Gastrocnemius medialis (tissue), 4 donors: ENCODE data around the gene SHLD1. TPM values are rescaled to one million over a fixed set of nuclear protein-coding genes. Genes with fewer than 3 reads are reported as not detected.
A peak's percentile ranks its signal among the peaks of the same experiment; 100 is the strongest.

Experiments used
- ATAC-seq, 2 donors: fragments of 150-250 bp; one replicate each; pipeline ENCODE4 v1.9.1; 2016
- DNase-seq, 2 donors: peaks; one replicate each; pipeline ENCODE4 v3.0.0-alpha.2; 2019
- H3K27ac ChIP-seq, 4 donors: fragments of 200-600 bp; sonication (generic); 1 replicate in 1 of 4; 2 replicates in 3 of 4; pipeline ENCODE4 v1.5.1; 2016 to 2018; ENCODE audit warnings: mild to moderate bottlenecking in 2 of 4, moderate library complexity in 1 of 4
- H3K27me3 ChIP-seq, 3 donors: fragments of 200-600 bp; sonication (generic) in 2 of 3; 1 replicate in 1 of 3; 2 replicates in 2 of 3; pipeline versions ENCODE4 v1.5.1 to v1.6.0; 2016 to 2019; ENCODE audit warnings: mild to moderate bottlenecking in 1 of 3, moderate library complexity in 1 of 3
- H3K36me3 ChIP-seq, 2 donors: fragments of 200-600 bp; sonication (generic) in 1 of 2; one replicate each; pipeline ENCODE4 v1.5.1; 2017 to 2018
- H3K4me1 ChIP-seq, 2 donors: fragments of 200-600 bp; sonication (generic) in 1 of 2; one replicate each; pipeline ENCODE4 v1.5.1; 2016 to 2017; ENCODE audit warnings: mild to moderate bottlenecking in 2 of 2
- H3K4me3 ChIP-seq, 4 donors: fragments of 200-600 bp; sonication (generic) in 3 of 4; 1 replicate in 1 of 4; 2 replicates in 3 of 4; pipeline ENCODE4 v1.5.1; 2016 to 2019; ENCODE audit warnings: mild to moderate bottlenecking in 2 of 4
- H3K9me3 ChIP-seq, 3 donors: fragments of 200-600 bp; sonication (generic) in 2 of 3; 1 replicate in 1 of 3; 2 replicates in 2 of 3; pipeline ENCODE4 v1.5.1; 2016 to 2019
- POLR2A ChIP-seq, 2 donors: fragments of 450-650 bp; IDR thresholded peaks; one replicate each; pipeline ENCODE4 v1.6.1; 2017; ENCODE audit warnings: antibody characterized with exemption in 2 of 2, mild to moderate bottlenecking in 2 of 2, moderate library complexity in 2 of 2
- in situ Hi-C, 4 donors: fragments of 200-750 bp; cut with MboI; loops; one replicate each; pipeline versions ENCODE4 v1.15.0 to v1.8.0; 2017; ENCODE audit warnings: low sequenced_read_pairs in 4 of 4
- intact Hi-C: fragments of 100-400 bp; cut with DNase I; formaldehyde crosslinking; loops from one replicate; pipeline ENCODE4 v1.15.1; 2023; ENCODE audit warnings: low total_unique reads
- total RNA-seq, 4 donors: library from RNA; depleted of rRNA; stranded (reverse); fragments of >200 nt; gene quantifications; one replicate each; pipeline versions ENCODE4 v1.1.0 to v1.2.3, GENCODE V29; 2016
- TF ChIP-seq, protein P1 (sequence below), 5 experiments: fragments of 450-650 bp in 3 of 5; fragments of 200-600 bp in 2 of 5; sonication (generic) in 2 of 5; IDR thresholded peaks in 4 of 5; conservative IDR thresholded peaks in 1 of 5; 1 replicate in 4 of 5; 2 replicates in 1 of 5; pipeline ENCODE4 v1.5.1; 2016 to 2019; ENCODE audit warnings: antibody characterized with exemption in 5 of 5, mild to moderate bottlenecking in 3 of 5, moderate library complexity in 3 of 5

SHLD1 gene
- total RNA-seq, 4 donors from 2014 or later: 5.4 to 7.1 (median 5.8) TPM

GRCh38 chr20:5727018-5727515 is 23.1 kb upstream of the SHLD1 start:
- H3K27me3 ChIP-seq: no peaks in the 10 kb centered on the region
- no peaks in the 10 kb centered on the region for H3K36me3 ChIP-seq
- intact Hi-C loops: no loop called here
- TF ChIP-seq, protein P1, sequence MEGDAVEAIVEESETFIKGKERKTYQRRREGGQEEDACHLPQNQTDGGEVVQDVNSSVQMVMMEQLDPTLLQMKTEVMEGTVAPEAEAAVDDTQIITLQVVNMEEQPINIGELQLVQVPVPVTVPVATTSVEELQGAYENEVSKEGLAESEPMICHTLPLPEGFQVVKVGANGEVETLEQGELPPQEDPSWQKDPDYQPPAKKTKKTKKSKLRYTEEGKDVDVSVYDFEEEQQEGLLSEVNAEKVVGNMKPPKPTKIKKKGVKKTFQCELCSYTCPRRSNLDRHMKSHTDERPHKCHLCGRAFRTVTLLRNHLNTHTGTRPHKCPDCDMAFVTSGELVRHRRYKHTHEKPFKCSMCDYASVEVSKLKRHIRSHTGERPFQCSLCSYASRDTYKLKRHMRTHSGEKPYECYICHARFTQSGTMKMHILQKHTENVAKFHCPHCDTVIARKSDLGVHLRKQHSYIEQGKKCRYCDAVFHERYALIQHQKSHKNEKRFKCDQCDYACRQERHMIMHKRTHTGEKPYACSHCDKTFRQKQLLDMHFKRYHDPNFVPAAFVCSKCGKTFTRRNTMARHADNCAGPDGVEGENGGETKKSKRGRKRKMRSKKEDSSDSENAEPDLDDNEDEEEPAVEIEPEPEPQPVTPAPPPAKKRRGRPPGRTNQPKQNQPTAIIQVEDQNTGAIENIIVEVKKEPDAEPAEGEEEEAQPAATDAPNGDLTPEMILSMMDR (IDR thresholded peaks at IDR 0.05 in 4 of 5, conservative IDR thresholded peaks at IDR 0.05 in 1 of 5): no peak
- TF ChIP-seq POLR2A (IDR thresholded peaks at IDR 0.05): no peak
- ATAC-seq (no peak), DNase-seq (no peak)
- H3K27ac ChIP-seq: no peak overlapping the region
- H3K9me3 ChIP-seq: no peaks in the 10 kb centered on the region
- H3K4me1 ChIP-seq: peaks cover 0 to 7% of the 10 kb centered on the region in 2 donors
- H3K4me3 ChIP-seq: no peak overlapping the region
- in situ Hi-C loops: no loop called here

GRCh38 chr20:5729348-5729747 is 20.9 kb upstream of the SHLD1 start:
- H3K9me3 ChIP-seq: no peaks in the 10 kb centered on the region
- no peak for TF ChIP-seq POLR2A (IDR thresholded peaks at IDR 0.05)
- TF ChIP-seq, protein P1 (IDR thresholded peaks at IDR 0.05 in 4 of 5, conservative IDR thresholded peaks at IDR 0.05 in 1 of 5): no peak
- ATAC-seq: no peak
- no peaks in the 10 kb centered on the region for H3K36me3 ChIP-seq
- no peak overlapping the region for H3K27ac ChIP-seq
- intact Hi-C loops (no loop called here), in situ Hi-C loops (no loop called here)
- no peak overlapping the region for H3K4me3 ChIP-seq
- DNase-seq: no peak
- H3K27me3 ChIP-seq: no peaks in the 10 kb centered on the region
- peaks cover 0 to 7% of the 10 kb centered on the region in 2 donors for H3K4me1 ChIP-seq

DNA sequence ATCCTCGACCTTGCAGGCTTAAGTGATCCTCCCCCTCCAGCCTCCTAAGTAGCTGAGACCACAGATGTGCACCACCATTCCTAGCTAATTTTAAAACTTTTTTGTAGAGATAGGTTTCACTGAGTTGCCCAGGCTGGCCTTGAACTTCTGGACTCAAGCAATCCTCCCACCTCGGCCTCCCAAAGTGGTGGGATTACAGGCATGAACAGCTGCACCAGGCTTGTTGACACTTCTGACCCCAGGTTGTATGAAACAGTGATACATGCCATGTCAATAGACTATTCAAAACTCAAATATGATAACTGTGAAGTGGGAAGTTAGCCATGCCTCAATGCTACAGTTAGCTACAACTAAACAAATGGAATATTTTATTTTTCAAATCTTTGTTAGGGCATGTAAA is 20.1 kb upstream of the SHLD1 start:
- no peak for TF ChIP-seq POLR2A (IDR thresholded peaks at IDR 0.05)
- peaks cover 0 to 7% of the 10 kb centered on the region in 2 donors for H3K4me1 ChIP-seq
- in situ Hi-C loops: no loop called here

DNA sequence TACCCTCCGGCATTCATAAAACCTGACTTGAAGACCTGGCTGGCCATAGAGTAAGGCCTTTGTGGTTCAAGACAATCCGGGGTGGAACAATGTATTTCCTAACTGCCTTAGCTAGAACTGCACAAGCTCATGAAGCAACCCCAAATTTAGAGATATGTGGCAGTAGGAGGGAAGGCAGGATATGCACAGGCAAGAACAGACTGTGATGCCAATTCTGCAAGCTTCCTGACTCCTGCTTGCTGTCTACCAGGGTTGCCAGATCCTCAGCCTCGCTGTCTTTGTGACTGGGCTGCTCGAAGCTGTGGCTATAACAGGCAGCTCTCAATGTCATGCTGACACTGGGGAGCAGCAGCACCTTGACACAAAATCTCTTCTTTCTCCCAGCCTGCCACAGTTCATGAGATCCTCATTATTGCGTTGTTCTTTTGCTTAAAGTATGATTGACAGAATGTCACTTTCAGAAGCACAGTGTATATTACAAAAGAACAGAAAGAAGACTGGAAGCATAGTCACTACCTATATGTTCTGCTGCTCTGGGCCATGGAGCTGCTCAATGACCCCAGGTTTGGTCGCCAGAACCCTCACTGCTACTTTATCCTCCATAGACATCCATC is 18.3 kb upstream of the SHLD1 start:
- Histone ChIP-seq H3K27me3 (no peaks in the 10 kb centered on the region), H3K4me1 (peaks cover 0 to 13% of the 10 kb centered on the region in 2 donors), H3K27ac (no peak overlapping the region), H3K9me3 (no peaks in the 10 kb centered on the region), H3K4me3 (no peak overlapping the region), H3K36me3 (no peaks in the 10 kb centered on the region)
- DNase-seq (no peak), ATAC-seq (peak; percentile 18 to 36)
- intact Hi-C loops (no loop called here), in situ Hi-C loops (no loop called here)
- TF ChIP-seq POLR2A (IDR thresholded peaks at IDR 0.05): no peak
- TF ChIP-seq, protein P1 (IDR thresholded peaks at IDR 0.05 in 4 of 5, conservative IDR thresholded peaks at IDR 0.05 in 1 of 5): no peak

More for the DNA sequence above, 20.1 kb upstream of the SHLD1 start:
- H3K36me3 ChIP-seq: no peaks in the 10 kb centered on the region
- no peak overlapping the region for H3K4me3 ChIP-seq
- intact Hi-C loops: no loop called here
- H3K27me3 ChIP-seq: no peaks in the 10 kb centered on the region
- H3K9me3 ChIP-seq: no peaks in the 10 kb centered on the region
- no peak for ATAC-seq
- DNase-seq: no peak
- no peak overlapping the region for H3K27ac ChIP-seq

DNA sequence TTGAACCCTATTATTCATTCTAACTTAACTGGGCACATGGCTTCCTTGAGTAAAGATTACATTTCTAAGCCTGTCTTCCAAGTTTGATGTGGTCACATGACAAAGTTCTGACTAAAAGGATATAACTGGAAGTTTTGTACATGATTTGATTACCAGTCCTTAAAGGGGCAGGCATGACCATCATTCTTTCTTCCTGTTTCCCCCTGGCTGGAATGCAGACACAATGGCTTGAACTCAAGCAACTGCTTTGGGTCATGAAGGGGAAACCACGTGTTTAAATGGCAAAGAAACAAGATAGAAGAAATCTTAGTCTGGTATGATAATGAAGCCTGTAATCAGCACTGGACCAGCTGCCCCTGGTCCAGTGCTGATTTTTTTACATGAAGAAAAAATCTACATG is 15.6 kb upstream of the SHLD1 start:
- TF ChIP-seq, protein P1 (IDR thresholded peaks at IDR 0.05 in 4 of 5, conservative IDR thresholded peaks at IDR 0.05 in 1 of 5): no peak
- no peak for TF ChIP-seq POLR2A (IDR thresholded peaks at IDR 0.05)
- no peaks in the 10 kb centered on the region for H3K27me3 ChIP-seq
- intact Hi-C loops: no loop called here

More for the DNA sequence above, 15.6 kb upstream of the SHLD1 start:
- H3K9me3 ChIP-seq: no peaks in the 10 kb centered on the region
- in situ Hi-C loops: no loop called here
- no peak overlapping the region for H3K27ac ChIP-seq
- no peak overlapping the region for H3K4me3 ChIP-seq
- no peak for DNase-seq
- H3K4me1 ChIP-seq: peaks cover 0 to 13% of the 10 kb centered on the region in 2 donors
- no peaks in the 10 kb centered on the region for H3K36me3 ChIP-seq
- no peak for ATAC-seq
